Hematopoietic multipotent progenitor cell treated with erythropoietin and hydrocortisone succinate and interleukin-3 and kit ligand, for 15 days (in vitro differentiated cells): ENCODE measurements around the gene RNF220.

ENCODE experiments used
- DNase-seq: peaks from one replicate; pipeline ENCODE4 v3.0.0-alpha.2; 2015; ENCODE audit warnings: low spot score

The RNF220 gene

DNA sequence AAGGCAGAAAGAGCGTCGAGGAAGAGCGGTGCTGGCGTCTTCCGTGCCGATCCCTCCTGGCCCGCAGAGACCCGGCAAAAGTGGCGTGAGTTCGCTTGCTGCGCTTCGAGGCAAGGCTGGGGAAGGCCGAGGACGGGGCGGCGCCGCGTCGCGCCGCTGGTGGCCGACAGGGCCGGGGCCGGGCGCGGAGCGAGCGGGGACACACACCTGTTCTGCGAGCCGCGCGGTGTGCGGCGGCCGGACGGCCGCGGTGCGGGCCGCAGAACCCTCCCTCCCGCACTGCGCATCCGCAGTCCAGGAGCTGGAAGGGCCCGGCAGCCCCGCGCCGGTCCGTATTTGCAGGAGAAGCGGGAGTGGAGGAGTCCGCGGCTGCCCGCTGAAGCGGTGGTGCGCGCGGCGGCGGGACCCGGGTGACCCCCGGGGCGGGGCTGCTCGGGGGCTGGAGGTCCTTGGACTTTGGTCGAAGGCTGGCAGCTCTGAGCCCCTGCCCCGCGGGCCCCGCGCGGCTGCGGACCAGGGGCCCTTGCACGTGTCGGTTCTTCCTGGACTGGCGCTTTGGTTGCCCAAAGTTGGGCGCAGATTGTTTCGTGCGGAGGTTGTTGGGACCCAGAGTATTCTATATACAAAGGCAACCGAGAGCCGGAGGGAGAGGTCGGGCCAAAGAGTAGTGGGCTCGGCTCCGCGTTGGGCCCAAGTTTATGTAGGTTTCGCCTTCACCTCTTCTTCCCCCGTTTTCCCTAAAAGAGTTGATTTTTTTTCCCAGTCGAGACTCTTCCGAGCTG lies 2.6 kb downstream of the RNF220 start:
- no peak for DNase-seq

DNA sequence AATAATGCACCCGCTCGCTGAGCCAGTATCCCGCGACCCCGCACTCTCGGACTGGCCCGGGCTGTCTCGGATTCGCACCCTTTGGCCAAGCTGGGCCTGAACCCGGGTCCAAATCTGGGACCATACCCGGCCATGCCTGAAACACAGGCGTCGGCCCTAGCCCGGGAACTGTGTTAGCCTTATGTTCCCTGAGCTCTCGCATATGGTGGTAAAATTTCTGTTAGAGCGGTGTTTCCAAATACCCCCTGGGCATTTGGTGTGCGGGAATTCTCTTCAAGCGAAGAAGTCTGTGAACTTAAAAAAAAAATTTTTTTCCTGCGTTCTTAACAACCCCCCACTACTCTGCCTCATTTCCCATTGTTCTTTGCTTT lies 3.1 kb downstream of the RNF220 start:
- DNase-seq = no peak

- no peak for DNase-seq
Observed at GRCh38 chr1:44408632-44409602, 3.9 kb downstream of the RNF220 start.

DNA sequence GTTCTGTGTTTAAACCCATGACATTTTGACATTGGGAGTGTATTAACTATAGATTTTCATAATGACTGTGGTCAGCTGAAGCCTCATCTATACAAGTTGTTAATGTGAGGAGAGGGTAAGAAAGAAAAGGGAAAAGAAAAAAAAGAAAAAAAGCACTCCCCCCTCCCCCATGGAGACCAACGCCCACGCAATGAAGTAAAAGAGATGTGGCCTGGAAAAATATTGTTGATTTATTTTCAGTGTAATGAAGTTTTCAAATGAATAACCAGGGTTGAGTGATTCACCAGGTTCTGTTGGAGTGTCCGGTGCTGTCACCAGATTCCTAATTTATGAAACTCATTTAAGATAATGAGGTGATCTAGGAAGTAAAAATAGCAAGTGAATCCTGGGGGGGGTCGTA lies 4.7 kb downstream of the RNF220 start:
- DNase-seq = no peak

DNA sequence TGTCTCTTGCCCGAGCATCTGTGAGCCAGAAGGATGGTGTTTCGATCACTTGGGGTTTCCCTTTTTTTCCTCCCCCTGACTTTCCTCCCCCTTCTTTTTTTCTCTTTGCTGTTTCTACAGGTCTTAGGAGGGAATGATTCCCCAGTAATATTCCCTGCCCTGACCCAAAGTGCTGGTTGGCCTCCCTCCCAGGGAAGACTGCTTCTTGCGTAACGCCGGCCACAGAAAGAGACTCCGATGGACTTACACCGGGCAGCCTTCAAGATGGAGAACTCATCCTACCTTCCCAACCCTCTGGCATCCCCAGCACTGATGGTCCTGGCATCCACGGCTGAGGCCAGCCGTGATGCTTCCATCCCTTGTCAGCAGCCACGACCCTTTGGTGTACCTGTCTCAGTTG lies 6.8 kb downstream of the RNF220 start:
- DNase-seq = no peak

DNA sequence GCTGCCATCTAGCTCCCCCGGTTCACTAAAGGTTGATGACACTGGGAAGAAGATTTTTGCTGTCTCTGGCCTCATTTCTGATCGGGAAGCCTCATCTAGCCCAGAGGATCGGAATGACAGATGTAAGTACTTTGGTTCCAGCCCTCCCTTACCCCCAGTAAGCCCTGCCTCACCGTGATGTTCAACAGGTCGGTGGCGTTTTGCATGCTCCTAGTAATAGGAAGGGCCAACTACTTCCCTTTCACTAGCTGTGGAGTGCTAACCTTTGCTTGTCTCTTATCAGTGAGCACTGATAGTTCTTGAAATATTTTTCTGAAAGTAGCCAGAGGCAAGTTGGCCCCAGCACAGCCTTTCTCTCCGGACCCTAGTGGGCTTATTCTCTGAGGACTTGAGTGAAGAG lies 7.5 kb downstream of the RNF220 start:
- no peak for DNase-seq

- DNase-seq = no peak
Observed at GRCh38 chr1:44413740-44414139, 8.7 kb downstream of the RNF220 start.

DNA sequence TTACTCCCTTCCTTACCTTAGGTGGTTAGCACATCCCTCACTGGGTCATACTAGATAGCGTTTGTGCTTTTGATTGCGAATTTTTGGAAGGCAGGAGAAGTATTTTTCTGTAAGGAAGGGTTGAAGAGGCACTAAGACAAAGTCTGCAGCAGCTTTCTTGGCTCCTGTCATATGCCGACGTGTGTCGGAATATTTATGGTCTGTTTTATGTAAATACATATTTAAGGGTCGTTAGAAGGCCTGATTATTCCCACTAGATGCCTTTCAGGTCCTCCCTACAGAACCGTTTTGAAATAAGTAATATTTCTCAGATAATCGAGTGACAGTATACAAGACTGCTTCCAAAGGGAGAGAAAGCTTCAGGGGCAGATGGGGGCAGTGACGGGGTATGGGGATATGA lies 10.0 kb downstream of the RNF220 start:
- no peak for DNase-seq

DNA sequence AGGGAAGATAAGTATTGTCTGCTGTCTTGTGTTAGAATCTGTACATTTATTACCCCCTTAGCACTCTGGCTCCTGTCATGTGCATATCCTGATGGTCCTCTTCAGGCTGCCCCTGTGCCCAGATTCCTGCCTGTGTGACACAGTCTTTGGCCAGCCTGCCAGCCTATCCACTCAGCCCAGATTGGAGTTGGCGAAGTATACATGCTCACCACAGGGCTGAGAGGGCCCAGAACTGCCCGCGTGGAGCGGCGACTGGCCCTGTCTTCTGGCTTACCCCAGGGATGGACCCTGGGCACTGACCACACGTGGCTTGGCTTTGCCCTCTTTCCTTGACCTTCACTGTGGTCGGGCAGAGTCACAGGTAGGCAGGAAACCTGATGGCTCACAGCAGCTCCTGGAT lies 11.4 kb downstream of the RNF220 start:
- no peak for DNase-seq

- DNase-seq = no peak
Observed at GRCh38 chr1:44417351-44418021, 12.4 kb downstream of the RNF220 start.

DNA sequence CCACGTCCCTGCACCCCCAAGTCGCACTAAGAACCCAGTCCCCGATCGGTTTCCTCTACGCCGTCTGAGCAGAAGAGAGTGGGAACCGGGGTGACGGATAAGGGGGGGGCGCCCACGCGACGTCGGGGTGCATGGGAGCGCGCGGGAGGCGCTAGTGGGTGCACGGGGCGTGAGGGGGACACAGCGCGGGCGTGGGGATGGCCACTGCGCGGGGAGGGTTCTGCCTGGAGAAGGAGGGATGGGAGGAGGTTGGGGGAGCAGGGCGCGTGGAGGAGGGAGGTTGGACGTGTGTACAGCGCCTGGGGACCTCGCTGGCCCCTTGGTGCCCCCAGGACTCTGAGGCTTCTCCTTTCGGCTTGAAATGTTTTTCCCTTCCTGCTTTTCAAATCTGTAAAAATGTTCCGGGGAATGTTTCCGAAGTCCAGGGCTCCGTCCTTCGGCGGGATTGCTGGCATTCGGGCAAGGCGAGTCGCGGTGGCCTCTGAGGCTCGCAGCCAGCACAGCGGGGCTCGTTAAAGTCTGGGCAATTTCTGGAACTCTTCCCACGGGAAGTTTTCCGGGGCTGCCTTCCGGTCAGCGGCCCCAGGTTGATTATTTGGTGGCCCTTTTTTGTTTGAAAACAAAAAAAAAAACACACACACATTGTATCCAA lies 13.1 kb downstream of the RNF220 start:
- no peak for DNase-seq

DNA sequence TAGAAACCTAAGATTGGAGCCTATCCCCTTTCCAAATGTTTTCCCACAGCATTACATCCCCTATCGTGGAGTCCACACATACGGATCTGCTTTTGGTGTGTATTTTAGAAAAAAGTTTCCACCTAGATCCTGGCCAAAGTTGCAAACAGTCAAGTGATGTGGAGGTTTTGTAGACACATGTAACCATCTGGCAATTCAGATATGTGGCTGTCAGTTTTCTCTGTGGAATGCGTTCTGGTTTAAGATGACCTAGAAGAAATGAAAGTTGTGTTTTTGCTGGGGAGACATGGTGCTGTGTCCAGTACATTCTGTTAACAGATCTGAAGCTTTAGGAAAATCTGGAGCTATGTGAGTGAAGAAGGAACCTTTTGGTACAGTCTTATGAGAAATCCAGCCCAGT lies 14.8 kb downstream of the RNF220 start:
- DNase-seq = no peak

DNA sequence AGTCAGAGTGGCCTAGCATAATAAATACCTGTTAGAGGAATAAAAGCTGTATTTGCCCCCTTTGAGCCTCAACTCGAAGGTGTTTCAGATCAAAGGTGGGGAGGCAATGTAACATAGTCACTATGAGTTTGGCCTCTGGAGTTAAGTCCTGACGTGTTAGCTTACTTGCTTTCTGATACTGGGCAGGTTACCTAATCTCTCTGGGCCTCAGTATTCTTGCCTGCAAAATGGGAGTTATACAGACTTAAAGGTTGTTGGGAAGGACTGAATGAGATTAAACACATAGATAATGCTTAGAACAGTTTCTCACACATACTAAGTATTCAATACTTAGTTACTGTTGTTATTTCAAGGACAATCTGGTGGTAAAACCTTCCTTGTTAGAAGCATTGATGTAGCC lies 15.5 kb downstream of the RNF220 start:
- no peak for DNase-seq

- DNase-seq = no peak
Observed at GRCh38 chr1:44421446-44421884, 16.4 kb downstream of the RNF220 start.

DNA sequence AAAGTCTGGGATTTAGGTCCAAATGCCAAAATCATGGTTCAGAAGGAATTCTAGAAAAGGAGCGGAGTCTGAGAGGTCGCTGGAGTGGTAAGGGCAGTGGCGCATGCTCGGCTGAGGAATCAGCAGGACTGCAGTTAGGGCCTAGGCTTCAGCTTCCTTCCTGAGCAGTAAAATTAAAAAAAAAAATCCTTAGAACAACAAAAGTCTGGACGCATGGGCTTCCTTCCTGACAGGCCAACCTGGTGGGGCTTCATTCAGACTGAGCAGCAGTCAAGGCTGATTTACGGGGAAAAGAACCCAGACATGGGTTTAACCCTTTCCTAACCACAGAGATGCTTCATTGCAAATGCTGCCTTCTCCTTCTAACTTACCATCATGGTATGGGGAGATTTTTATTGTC lies 17.1 kb downstream of the RNF220 start:
- DNase-seq = no peak

- peak; percentile 23 for DNase-seq
Observed at GRCh38 chr1:44423591-44424537, 18.8 kb downstream of the RNF220 start.

DNA sequence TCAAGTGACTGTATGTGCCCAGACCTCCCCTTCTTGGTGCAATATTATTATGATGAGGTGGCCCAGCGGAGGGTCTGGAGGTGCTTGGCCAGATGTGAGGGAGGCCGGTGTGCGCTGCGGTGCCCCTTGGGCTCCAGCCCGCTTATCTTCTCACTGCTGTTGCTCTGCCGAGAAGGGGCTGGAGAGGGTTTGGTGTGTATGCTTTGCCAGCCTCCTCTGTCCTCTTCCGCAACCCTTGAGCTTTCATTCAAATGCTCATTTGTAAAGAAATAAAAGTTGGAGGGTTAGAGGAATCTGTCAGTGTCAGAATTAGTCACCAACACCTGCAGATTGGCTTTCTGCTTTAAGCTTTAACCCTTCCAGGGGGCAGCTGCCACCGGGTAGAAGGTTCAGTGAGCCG lies 19.7 kb downstream of the RNF220 start:
- no peak for DNase-seq

DNA sequence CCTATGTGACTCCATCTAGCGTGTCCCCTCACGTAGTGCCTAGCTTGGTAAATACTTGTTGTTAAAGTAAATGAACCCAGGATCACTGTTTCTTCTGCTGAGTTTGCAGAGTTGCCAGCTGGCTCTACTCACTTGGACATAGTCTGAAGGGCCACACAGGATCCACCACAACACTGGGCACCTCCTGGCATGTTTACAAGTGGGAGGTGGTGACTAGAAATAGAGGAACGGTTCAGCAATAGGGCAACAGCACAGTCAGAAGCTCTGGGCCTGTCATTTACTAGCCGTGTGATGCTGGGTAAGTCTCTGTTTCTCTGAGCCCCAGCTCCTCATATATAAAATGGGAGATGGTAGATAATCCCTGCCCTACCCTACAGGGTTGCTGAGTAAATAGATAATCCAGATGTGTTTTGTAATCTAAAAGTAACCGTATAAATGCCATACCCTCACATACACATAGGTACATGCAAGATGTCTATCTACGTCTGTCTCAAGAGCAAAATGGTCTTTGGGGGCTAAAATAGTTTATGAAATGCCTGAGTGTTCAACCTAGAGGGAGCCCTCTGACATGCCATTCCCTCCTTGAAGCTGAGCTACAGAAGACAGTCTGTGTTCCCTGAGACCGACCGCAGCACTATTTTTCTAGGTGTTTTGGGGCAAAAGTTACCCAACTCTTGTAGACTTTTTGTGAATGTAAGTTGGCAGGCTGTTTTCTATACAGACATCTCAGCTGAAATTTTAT lies 20.5 kb downstream of the RNF220 start:
- DNase-seq = no peak

- DNase-seq = no peak
Observed at GRCh38 chr1:44431861-44432260, 26.8 kb downstream of the RNF220 start.

- DNase-seq = no peak
Observed at GRCh38 chr1:44433209-44433608, 28.2 kb downstream of the RNF220 start.
